ENCODE results near the gene RBM38. TPM values are rescaled to one million over a fixed set of nuclear protein-coding genes. Genes with fewer than 3 reads are reported as not detected.

RBM38 gene
- total RNA-seq, 2 experiments from 2014 or later = 60.3 to 63.1 TPM

- Mint-ChIP-seq H3K27ac (no peak overlapping the region), H3K27me3 (ENCODE audit: low read depth) (no peaks in the 10 kb centered on the region), H3K9me3 (no peaks in the 10 kb centered on the region), H3K36me3 (ENCODE audit: low read depth) (no peaks in the 10 kb centered on the region), H3K4me1 (ENCODE audit: low read depth) (no peaks in the 10 kb centered on the region), H3K4me3 (no peak overlapping the region)
- intact Hi-C loops (cut with micrococcal nuclease) = no loop called here
- DNase-seq = no peak
- CTCF ChIA-PET = interaction anchor here (0.8 kb wide), 1 partner anchor 15 kb away, joined by 4 read pairs; no protein-coding TSS in a partner anchor
Measured at GRCh38 chr20:57458400-57459160, 67.4 kb downstream of the RBM38 start.

Other genes with a start within 250 kb of the RBM38 start
- gene BMP7, start 124.8 kb upstream of the RBM38 start, total RNA-seq = not detected
- gene SPO11, start 61.6 kb upstream of the RBM38 start, total RNA-seq = not detected
- 10 to 100 TPM; 45.6 to 46.5 TPM for gene RAE1, start 40.1 kb upstream of the RBM38 start, total RNA-seq
- gene CTCFL, start 133.7 kb downstream of the RBM38 start, total RNA-seq = not detected
- not detected for gene PCK1, start 169.7 kb downstream of the RBM38 start, total RNA-seq
- gene ZBP1, start 229.0 kb downstream of the RBM38 start, total RNA-seq = under 1 TPM in 1 of 2 experiments, not detected in 1; 0.14 TPM

All from activated naive CD4-positive, alpha-beta T cell treated with anti-CD3 and anti-CD28 coated beads for 36 hours (primary cell).